B cell (primary cell): ENCODE results near the gene OLIG3. TPM values are rescaled to one million over a fixed set of nuclear protein-coding genes. Genes with fewer than 3 reads are reported as not detected.

Experiments
- ATAC-seq: fragments of 200-7000 bp; cut with Tn5 transposase; one replicate; pipeline ENCODE4 v1.10.0; 2021; ENCODE audit warnings: low read depth, mild to moderate bottlenecking, moderate number of reproducible peaks, moderate library complexity
- CTCF ChIA-PET: fragments of 350-600 bp; sonication (Branson Sonifier 250); formaldehyde crosslinking; loops from one replicate; lab custom pipeline; 2021; ENCODE audit warnings: antibody characterized with exemption, inconsistent platforms; lab: Charles Lee
- POLR2A ChIA-PET: fragments of 350-600 bp; sonication (Branson Sonifier 250); formaldehyde crosslinking; loops from one replicate; lab custom pipeline; 2021; ENCODE audit warnings: antibody characterized with exemption; lab: Charles Lee
- DNase-seq: peaks from one replicate; pipeline ENCODE4 v3.0.0; 2013
- H2AFZ ChIP-seq: 2 replicates; pipeline ENCODE4 v1.6.1; 2012; ENCODE audit warnings: mild to moderate bottlenecking, low read depth, low read length; ENCODE audit not compliant: insufficient read depth, poor library complexity, severe bottlenecking
- H3K27ac ChIP-seq, 2 donors: 1 replicate in 1 of 2; 2 replicates in 1 of 2; pipeline ENCODE4 v1.5.1; 2012 to 2013; ENCODE audit warnings: low read length in 2 of 2, mild to moderate bottlenecking in 2 of 2, moderate library complexity in 1 of 2
- H3K27me3 ChIP-seq, 4 experiments: fragments of 200-600 bp in 1 of 4; sonication (generic) in 1 of 4; replicated peaks in 1 of 4; 1 replicate in 2 of 4; 2 replicates in 2 of 4; pipeline versions ENCODE4 v1.6.1 to v1.7.0; 2013 to 2016; ENCODE audit warnings: low read length in 3 of 4, mild to moderate bottlenecking in 2 of 4, mixed read lengths in 1 of 4, moderate library complexity in 1 of 4; ENCODE audit not compliant: insufficient read depth in 4 of 4, control insufficient read depth in 3 of 4; ENCODE audit errors: control extremely low read depth in 1 of 4
- H3K36me3 ChIP-seq, 2 experiments: replicated peaks in 1 of 2; 1 replicate in 1 of 2; 2 replicates in 1 of 2; pipeline versions ENCODE4 v1.6.1 to v1.7.1; 2013; ENCODE audit warnings: low read length in 1 of 2; ENCODE audit not compliant: insufficient read depth in 2 of 2, control insufficient read depth in 1 of 2; ENCODE audit errors: control extremely low read depth in 1 of 2, extremely low read depth in 1 of 2
- H3K4me1 ChIP-seq, 2 donors: fragments of 200-600 bp in 1 of 2; sonication (generic) in 1 of 2; 1 replicate in 1 of 2; 2 replicates in 1 of 2; pipeline versions ENCODE4 v1.5.1 to v1.6.1; 2013 to 2017; ENCODE audit warnings: low read length in 2 of 2; ENCODE audit not compliant: control insufficient read depth in 2 of 2, insufficient read depth in 2 of 2
- H3K4me2 ChIP-seq: replicated peaks from 2 replicates; pipeline ENCODE3; 2012; ENCODE audit warnings: mild to moderate bottlenecking, low read depth, low read length; ENCODE audit not compliant: poor library complexity, severe bottlenecking
- H3K4me3 ChIP-seq, 5 experiments: fragments of 200-600 bp in 1 of 5; sonication (generic) in 1 of 5; 1 replicate in 3 of 5; 2 replicates in 2 of 5; pipeline versions ENCODE4 v1.5.1 to v1.7.0; 2011 to 2016; ENCODE audit warnings: low read length in 4 of 5, mild to moderate bottlenecking in 4 of 5, low read depth in 2 of 5, control low read depth in 1 of 5, moderate library complexity in 1 of 5; ENCODE audit not compliant: insufficient read depth in 1 of 5; ENCODE audit errors: control extremely low read depth in 1 of 5, extremely low read depth in 1 of 5
- H3K79me2 ChIP-seq: fragments of 200-600 bp; sonication (generic); one replicate; pipeline ENCODE4 v1.6.0; 2016; ENCODE audit warnings: low read length; ENCODE audit not compliant: control insufficient read depth, insufficient read depth
- H3K9ac ChIP-seq: fragments of 200-600 bp; sonication (generic); 2 replicates; pipeline ENCODE4 v1.6.1; 2017; ENCODE audit warnings: mild to moderate bottlenecking, low read length, moderate library complexity
- H3K9me3 ChIP-seq, 3 donors: one replicate each; pipeline versions ENCODE4 v1.6.1 to v1.7.1; 2013; ENCODE audit warnings: low read length in 2 of 3; ENCODE audit not compliant: control insufficient read depth in 2 of 3, insufficient read depth in 1 of 3; ENCODE audit errors: control extremely low read depth in 1 of 3
- H4K20me1 ChIP-seq: 2 replicates; pipeline ENCODE4 v1.6.0; 2012; ENCODE audit warnings: mild to moderate bottlenecking, low read length; ENCODE audit not compliant: insufficient read depth, control insufficient read depth, poor library complexity, severe bottlenecking
- H3K27ac Mint-ChIP-seq: one replicate; pipeline ENCODE4 v1.8.0; 2021; ENCODE audit warnings: mixed read lengths
- H3K27me3 Mint-ChIP-seq: one replicate; pipeline ENCODE4 v1.8.0; 2021; ENCODE audit warnings: mixed read lengths
- H3K4me1 Mint-ChIP-seq: one replicate; pipeline ENCODE4 v1.8.0; 2021; ENCODE audit warnings: mixed read lengths
- H3K4me3 Mint-ChIP-seq: one replicate; pipeline ENCODE4 v1.8.0; 2021; ENCODE audit warnings: mixed read lengths
- H3K9me3 Mint-ChIP-seq: one replicate; pipeline ENCODE4 v1.8.0; 2022; ENCODE audit warnings: mixed read lengths; ENCODE audit not compliant: insufficient read depth
- EZH2 ChIP-seq: IDR thresholded peaks from 2 replicates; pipeline ENCODE4 v1.6.1; 2012; ENCODE audit warnings: borderline replicate concordance, low read depth, mild to moderate bottlenecking, moderate library complexity, low read length; ENCODE audit not compliant: insufficient read depth, poor library complexity, severe bottlenecking
- WGBS: methylation state at CpG from one replicate; pipeline ENCODE4 v1.1.5; 2013; ENCODE audit warnings: missing lambda C conversion rate; ENCODE audit not compliant: insufficient coverage; 5-methylcytosine and 5-hydroxymethylcytosine counted together
- intact Hi-C: fragments of 100-400 bp; cut with micrococcal nuclease; formaldehyde crosslinking; loops from one replicate; pipeline ENCODE4 v1.10.0; 2022
- polyA plus RNA-seq: library from polyadenylated mRNA; depleted of rRNA; stranded (reverse); fragments of >200 nt; gene quantifications from 2 replicates; pipeline ENCODE4 v1.2.3, GENCODE V29; 2012
- total RNA-seq, 2 donors: library from RNA; stranded (reverse); fragments of 120-200 nt in 1 of 2; gene quantifications; 1 replicate in 1 of 2; 2 replicates in 1 of 2; pipeline versions ENCODE4 v1.2.3 to v1.2.4, GENCODE V29; 2013 to 2022
- TF ChIP-seq, protein P1 (sequence below): fragments of 200-600 bp; IDR thresholded peaks from one replicate; pipeline ENCODE4 v1.8.0; 2022; ENCODE audit warnings: antibody characterized with exemption, mild to moderate bottlenecking

OLIG3 gene
- total and polyA plus RNA-seq, 2 donors (not counting 1 experiment from before 2014, with no cell fraction given), result not detected

- TF ChIP-seq, protein P1, sequence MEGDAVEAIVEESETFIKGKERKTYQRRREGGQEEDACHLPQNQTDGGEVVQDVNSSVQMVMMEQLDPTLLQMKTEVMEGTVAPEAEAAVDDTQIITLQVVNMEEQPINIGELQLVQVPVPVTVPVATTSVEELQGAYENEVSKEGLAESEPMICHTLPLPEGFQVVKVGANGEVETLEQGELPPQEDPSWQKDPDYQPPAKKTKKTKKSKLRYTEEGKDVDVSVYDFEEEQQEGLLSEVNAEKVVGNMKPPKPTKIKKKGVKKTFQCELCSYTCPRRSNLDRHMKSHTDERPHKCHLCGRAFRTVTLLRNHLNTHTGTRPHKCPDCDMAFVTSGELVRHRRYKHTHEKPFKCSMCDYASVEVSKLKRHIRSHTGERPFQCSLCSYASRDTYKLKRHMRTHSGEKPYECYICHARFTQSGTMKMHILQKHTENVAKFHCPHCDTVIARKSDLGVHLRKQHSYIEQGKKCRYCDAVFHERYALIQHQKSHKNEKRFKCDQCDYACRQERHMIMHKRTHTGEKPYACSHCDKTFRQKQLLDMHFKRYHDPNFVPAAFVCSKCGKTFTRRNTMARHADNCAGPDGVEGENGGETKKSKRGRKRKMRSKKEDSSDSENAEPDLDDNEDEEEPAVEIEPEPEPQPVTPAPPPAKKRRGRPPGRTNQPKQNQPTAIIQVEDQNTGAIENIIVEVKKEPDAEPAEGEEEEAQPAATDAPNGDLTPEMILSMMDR, result no peak
- peak; percentile 60 for TF ChIP-seq EZH2
- Histone ChIP-seq H4K20me1 (no peaks in the 10 kb centered on the region), H3K4me2 (peak overlapping the region; percentile 63), H3K4me1 (peaks cover 77 to 84% of the 10 kb centered on the region in 2 donors), H3K9me3 (peaks cover 0 to 79% (median 27%) of the 10 kb centered on the region in 3 donors), H3K4me3 (no peak overlapping the region), H3K27me3 (peaks cover 8 to 99% (median 90%) of the 10 kb centered on the region in 4 experiments), H3K9ac (peak overlapping the region; percentile 15), H3K27ac (no peak overlapping the region), H3K36me3 (no peaks in the 10 kb centered on the region), H2AFZ (peak overlapping the region; percentile 29), H3K79me2 (no peaks in the 10 kb centered on the region)
- peaks cover 69% of the 10 kb centered on the region for H3K4me1 Mint-ChIP-seq
- DNase-seq (peak; percentile 53), ATAC-seq (no peak)
- peak overlapping the region; percentile 53 for H3K4me3 Mint-ChIP-seq
- peaks cover 82% of the 10 kb centered on the region for H3K27me3 Mint-ChIP-seq
- H3K27ac Mint-ChIP-seq, result peak overlapping the region; percentile 71
- 13% methylated on average over 72 of the region's 77 CpGs for WGBS
- ChIA-PET CTCF (interaction anchor here (0.8 kb wide), 1 partner anchor 10 kb away, joined by 4 read pairs; no protein-coding TSS in a partner anchor), POLR2A (no interaction called here)
- intact Hi-C loops, result loop anchor here (5.0 kb wide), 1 partner anchor 416 kb away; no protein-coding TSS in a partner anchor
- H3K9me3 Mint-ChIP-seq, result no peaks in the 10 kb centered on the region
These were observed 766 bp downstream of the OLIG3 start for GRCh38 chr6:137493218-137494038.
